Tibial artery (tissue), 4 donors: ENCODE measurements around the gene BCKDK.

Source experiments
- DNase-seq, 2 donors: peaks; one replicate each; pipeline ENCODE4 v3.0.0-alpha.2; 2019
- H3K27ac ChIP-seq, 2 donors: fragments of 200-600 bp; sonication (generic) in 1 of 2; 1 replicate in 1 of 2; 2 replicates in 1 of 2; pipeline ENCODE4 v1.5.1; 2018 to 2019; ENCODE audit warnings: mild to moderate bottlenecking in 1 of 2
- H3K27me3 ChIP-seq, 2 donors: fragments of 200-600 bp; sonication (generic) in 1 of 2; one replicate each; pipeline versions ENCODE4 v1.5.1 to v1.6.0; 2016 to 2019
- H3K36me3 ChIP-seq, 3 donors: fragments of 200-600 bp; sonication (generic) in 2 of 3; one replicate each; pipeline ENCODE4 v1.5.1; 2016 to 2019; ENCODE audit warnings: mild to moderate bottlenecking in 2 of 3
- H3K4me1 ChIP-seq, 4 donors: fragments of 200-600 bp; sonication (generic) in 2 of 4; 1 replicate in 3 of 4; 2 replicates in 1 of 4; pipeline ENCODE4 v1.5.1; 2016 to 2019
- H3K4me3 ChIP-seq, 2 donors: fragments of 200-600 bp; sonication (generic) in 1 of 2; 1 replicate in 1 of 2; 2 replicates in 1 of 2; pipeline ENCODE4 v1.5.1; 2018 to 2019; ENCODE audit warnings: mild to moderate bottlenecking in 2 of 2
- H3K9me3 ChIP-seq, 3 donors: fragments of 200-600 bp; sonication (generic) in 1 of 3; one replicate each; pipeline ENCODE4 v1.5.1; 2016 to 2019
- CTCF ChIP-seq, 2 experiments: fragments of 200-600 bp in 1 of 2; fragments of 450-650 bp in 1 of 2; IDR thresholded peaks; one replicate each; pipeline ENCODE4 v1.5.1; 2017 to 2019; ENCODE audit warnings: antibody characterized with exemption in 2 of 2, mild to moderate bottlenecking in 1 of 2, moderate library complexity in 1 of 2
- intact Hi-C: fragments of 100-400 bp; cut with DNase I; formaldehyde crosslinking; loops from one replicate; pipeline ENCODE4 v1.15.0; 2023; ENCODE audit warnings: low total_unique reads

BCKDK gene

DNA sequence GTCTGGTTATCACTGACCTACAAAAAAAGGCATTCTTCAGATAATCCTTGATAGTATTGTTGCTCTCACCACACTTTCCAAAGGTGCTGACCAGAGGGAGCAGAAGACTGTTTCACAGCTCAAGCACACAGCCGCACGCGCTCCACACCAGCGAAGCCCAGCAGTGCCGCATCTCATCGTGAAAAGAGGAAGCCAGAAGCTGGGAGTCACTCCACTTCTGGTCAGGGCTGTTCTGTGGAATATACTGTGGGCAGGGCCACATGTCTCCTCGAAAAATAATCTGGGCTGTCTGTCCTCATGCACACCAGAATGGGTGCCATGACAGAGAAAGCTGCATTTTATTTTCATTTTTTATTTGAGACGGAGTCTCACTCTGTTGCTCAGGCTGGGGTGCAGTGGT, 49.0 kb downstream of the BCKDK start:
- no peak overlapping the region for H3K27ac ChIP-seq
- intact Hi-C loops, result no loop called here
- peak in 1 of 2 donors; percentile 60 for DNase-seq
- H3K4me1 ChIP-seq, result no peaks in the 10 kb centered on the region
- TF ChIP-seq CTCF (IDR thresholded peaks at IDR 0.05), result no peak
- H3K27me3 ChIP-seq, result peaks cover 0 to 26% of the 10 kb centered on the region in 2 donors
- H3K36me3 ChIP-seq, result no peaks in the 10 kb centered on the region
- no peaks in the 10 kb centered on the region for H3K9me3 ChIP-seq
- no peak overlapping the region for H3K4me3 ChIP-seq
